SU-DHL-6 (cell line): Measurements from ENCODE around the gene SEMA6A.

Experiments
- H2AFZ ChIP-seq: fragments of 200-600 bp; sonication (generic); 2 replicates; pipeline ENCODE4 v1.6.1; 2014; ENCODE audit warnings: low read depth, mild to moderate bottlenecking, moderate library complexity, mixed read lengths, antibody characterized with exemption, low read length; ENCODE audit not compliant: severe bottlenecking
- H3F3A ChIP-seq: fragments of 200-600 bp; shearing (Covaris generic); 2 replicates; pipeline ENCODE4 v1.6.0; 2016; ENCODE audit warnings: antibody characterized with exemption, mild to moderate bottlenecking; ENCODE audit not compliant: insufficient read depth
- H3K27ac ChIP-seq: fragments of 200-600 bp; sonication (generic); 2 replicates; pipeline ENCODE4 v1.5.1; 2016; ENCODE audit warnings: low read depth, mild to moderate bottlenecking, low read length, moderate library complexity, mixed read lengths
- H3K27me3 ChIP-seq: fragments of 200-600 bp; sonication (generic), shearing (Covaris generic); 2 replicates; pipeline ENCODE4 v1.6.0; 2014; ENCODE audit warnings: mild to moderate bottlenecking, low read length
- H3K36me3 ChIP-seq: fragments of 200-600 bp; sonication (generic); 2 replicates; pipeline ENCODE4 v1.6.1; 2014; ENCODE audit warnings: mild to moderate bottlenecking, low read length, mixed read lengths
- H3K4me2 ChIP-seq: fragments of 300-600, 200-600 bp; shearing (Covaris generic), sonication (generic); 2 replicates; pipeline ENCODE4 v1.6.0; 2014; ENCODE audit warnings: low read length, low read depth, mild to moderate bottlenecking; ENCODE audit not compliant: poor library complexity, severe bottlenecking
- H3K4me3 ChIP-seq: fragments of 200-600 bp; sonication (generic); 2 replicates; pipeline ENCODE4 v1.5.1; 2014; ENCODE audit warnings: antibody characterized with exemption, low read length, mild to moderate bottlenecking, mixed read lengths; ENCODE audit not compliant: insufficient read depth, poor library complexity, severe bottlenecking
- H3K79me2 ChIP-seq: fragments of 200-600 bp; sonication (generic); 2 replicates; pipeline ENCODE4 v1.6.1; 2014; ENCODE audit warnings: mild to moderate bottlenecking, low read length, moderate library complexity; ENCODE audit not compliant: insufficient read depth
- H3K9ac ChIP-seq: fragments of 200-600 bp; sonication (generic); 2 replicates; pipeline ENCODE4 v1.7.0; 2014; ENCODE audit warnings: mild to moderate bottlenecking, low read length
- H3K9me2 ChIP-seq: fragments of 200-600 bp; sonication (generic); replicated peaks from 2 replicates; pipeline ENCODE4 v1.6.1; 2014; ENCODE audit warnings: low read length; ENCODE audit not compliant: insufficient read depth
- H3K9me3 ChIP-seq: fragments of 200-600 bp; sonication (generic); 2 replicates; pipeline ENCODE4 v1.6.1; 2014; ENCODE audit warnings: low read length, mixed read lengths; ENCODE audit not compliant: insufficient read depth
- H4K20me1 ChIP-seq: fragments of 200-600 bp; sonication (generic); 2 replicates; pipeline ENCODE4 v1.6.1; 2014; ENCODE audit warnings: low read depth, mild to moderate bottlenecking, antibody characterized with exemption, low read length, moderate library complexity, mixed read lengths
- EZH2phosphoT487 ChIP-seq: fragments of 200-600 bp; sonication (generic), shearing (Covaris generic); conservative IDR thresholded peaks from 2 replicates; pipeline ENCODE4 v1.6.1; 2018; ENCODE audit warnings: mild to moderate bottlenecking, antibody characterized with exemption, low read length, moderate library complexity, mixed read lengths
- TF ChIP-seq, protein P1 (sequence below): fragments of 200-600 bp; sonication (generic); IDR thresholded peaks from one replicate; pipeline ENCODE4 v1.5.1; 2017; ENCODE audit warnings: antibody characterized with exemption, mild to moderate bottlenecking, low read length, moderate library complexity; ENCODE audit not compliant: insufficient read depth, poor library complexity, severe bottlenecking

Gene SEMA6A

DNA sequence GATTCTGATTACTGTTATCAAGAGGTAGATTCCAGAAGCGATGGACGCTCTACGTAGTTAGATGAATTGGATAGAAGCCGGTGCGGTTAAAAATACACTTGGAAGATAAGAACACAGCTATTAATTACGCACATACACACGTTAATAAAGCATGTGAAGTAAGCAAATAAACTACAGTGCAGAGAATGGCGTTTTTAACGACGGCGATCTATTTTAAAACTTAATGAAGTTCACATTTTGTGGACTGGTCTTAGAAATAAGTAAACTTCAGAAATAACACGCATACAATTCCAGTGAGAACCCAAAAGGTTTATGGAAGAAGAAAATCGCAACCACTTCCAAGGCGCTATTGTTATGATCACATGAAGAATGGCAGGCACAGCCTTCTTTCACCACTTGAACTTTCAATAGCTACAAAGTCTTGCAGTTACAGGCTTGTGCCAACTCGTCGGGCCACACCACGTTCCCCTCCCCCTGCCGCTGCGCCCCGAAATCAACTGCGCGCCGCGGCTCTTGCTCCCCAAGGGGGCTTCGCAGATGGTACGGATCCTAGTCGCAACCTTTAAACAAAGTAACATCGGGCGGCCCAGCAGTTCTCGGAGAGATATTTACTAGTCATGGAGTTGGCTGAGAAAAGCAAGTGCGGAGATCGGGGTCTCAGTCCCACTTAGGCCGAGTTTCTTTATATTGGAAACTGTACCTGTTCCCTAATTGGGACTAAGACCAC lies 866 bp upstream of the SEMA6A start:
- H2AFZ ChIP-seq = no peak overlapping the region
- no peaks in the 10 kb centered on the region for H3K36me3 ChIP-seq
- H3K9ac ChIP-seq = no peak overlapping the region
- no peaks in the 10 kb centered on the region for H3K27me3 ChIP-seq
- H3K4me3 ChIP-seq = no peak overlapping the region
- peak overlapping the region; percentile 45 for H3K4me2 ChIP-seq
- H3F3A ChIP-seq = no peaks in the 10 kb centered on the region
- TF ChIP-seq, protein P1, sequence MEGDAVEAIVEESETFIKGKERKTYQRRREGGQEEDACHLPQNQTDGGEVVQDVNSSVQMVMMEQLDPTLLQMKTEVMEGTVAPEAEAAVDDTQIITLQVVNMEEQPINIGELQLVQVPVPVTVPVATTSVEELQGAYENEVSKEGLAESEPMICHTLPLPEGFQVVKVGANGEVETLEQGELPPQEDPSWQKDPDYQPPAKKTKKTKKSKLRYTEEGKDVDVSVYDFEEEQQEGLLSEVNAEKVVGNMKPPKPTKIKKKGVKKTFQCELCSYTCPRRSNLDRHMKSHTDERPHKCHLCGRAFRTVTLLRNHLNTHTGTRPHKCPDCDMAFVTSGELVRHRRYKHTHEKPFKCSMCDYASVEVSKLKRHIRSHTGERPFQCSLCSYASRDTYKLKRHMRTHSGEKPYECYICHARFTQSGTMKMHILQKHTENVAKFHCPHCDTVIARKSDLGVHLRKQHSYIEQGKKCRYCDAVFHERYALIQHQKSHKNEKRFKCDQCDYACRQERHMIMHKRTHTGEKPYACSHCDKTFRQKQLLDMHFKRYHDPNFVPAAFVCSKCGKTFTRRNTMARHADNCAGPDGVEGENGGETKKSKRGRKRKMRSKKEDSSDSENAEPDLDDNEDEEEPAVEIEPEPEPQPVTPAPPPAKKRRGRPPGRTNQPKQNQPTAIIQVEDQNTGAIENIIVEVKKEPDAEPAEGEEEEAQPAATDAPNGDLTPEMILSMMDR = no peak
- TF ChIP-seq EZH2phosphoT487 = no peak
- no peaks in the 10 kb centered on the region for H3K9me3 ChIP-seq
- H3K9me2 ChIP-seq = no peaks in the 10 kb centered on the region
- no peak overlapping the region for H3K27ac ChIP-seq
- no peaks in the 10 kb centered on the region for H4K20me1 ChIP-seq
- no peaks in the 10 kb centered on the region for H3K79me2 ChIP-seq

DNA sequence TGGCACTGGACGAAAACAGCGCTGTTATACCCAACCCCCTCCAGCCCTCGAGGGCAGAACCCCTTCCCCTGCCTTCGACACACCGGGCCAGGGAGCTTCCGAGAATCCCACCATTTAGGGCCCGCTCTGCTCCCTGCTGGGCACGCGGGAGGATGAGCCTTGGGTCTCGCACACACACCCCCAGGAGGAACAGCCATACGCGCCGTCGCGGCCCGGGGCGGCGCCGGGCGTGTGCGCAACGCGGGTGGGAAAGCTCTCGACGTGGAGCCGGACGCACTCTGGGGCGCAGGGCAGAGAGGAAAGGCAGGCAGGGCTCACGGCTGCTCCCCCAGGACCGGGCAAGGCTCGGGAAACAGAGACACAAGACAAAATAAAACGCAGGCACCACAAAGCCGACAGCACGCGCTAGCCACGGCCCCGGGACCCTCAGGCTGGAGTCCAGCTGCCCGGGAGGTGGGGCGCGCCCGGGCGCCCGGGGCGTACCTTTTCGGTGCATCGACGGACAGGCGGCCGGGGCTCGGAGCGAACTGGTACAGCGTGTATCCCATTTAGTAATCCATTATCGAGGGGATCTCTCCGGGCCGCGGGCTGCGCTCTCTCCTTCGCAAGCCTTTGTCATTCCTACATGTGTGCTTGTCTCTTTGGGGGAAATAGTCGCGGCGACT lies 789 bp downstream of the SEMA6A start:
- no peaks in the 10 kb centered on the region for H3K9me3 ChIP-seq
- H3K4me2 ChIP-seq = peak overlapping the region; percentile 45
- no peak overlapping the region for H3K9ac ChIP-seq
- no peaks in the 10 kb centered on the region for H3K9me2 ChIP-seq
- no peaks in the 10 kb centered on the region for H3K36me3 ChIP-seq
- no peak overlapping the region for H3K27ac ChIP-seq
- no peaks in the 10 kb centered on the region for H3K79me2 ChIP-seq
- no peaks in the 10 kb centered on the region for H4K20me1 ChIP-seq
- no peak overlapping the region for H2AFZ ChIP-seq
- H3F3A ChIP-seq = no peaks in the 10 kb centered on the region
- H3K27me3 ChIP-seq = no peaks in the 10 kb centered on the region
- TF ChIP-seq EZH2phosphoT487 = no peak
- TF ChIP-seq, protein P1 = no peak
- no peak overlapping the region for H3K4me3 ChIP-seq

DNA sequence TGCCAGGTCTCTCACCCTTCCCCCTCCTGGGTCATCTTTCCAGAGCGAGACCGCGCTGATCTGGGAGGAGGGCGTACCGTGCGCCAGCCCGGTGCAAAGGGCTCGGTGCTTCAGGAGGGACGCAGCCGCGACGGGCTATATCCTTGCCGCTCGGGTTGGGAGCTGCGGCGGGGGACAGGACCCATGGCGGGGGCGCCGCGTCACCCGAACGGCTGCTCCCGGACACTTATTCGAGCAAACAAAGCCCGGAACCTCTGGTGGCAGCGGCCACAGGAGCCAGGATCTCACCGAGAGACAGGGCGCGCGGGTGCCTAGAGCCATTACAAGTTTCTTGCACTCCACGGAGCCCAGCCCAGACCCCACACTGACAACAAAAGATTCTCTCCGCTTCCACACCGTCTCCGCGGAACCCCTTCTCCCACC lies 1.3 kb downstream of the SEMA6A start:
- TF ChIP-seq EZH2phosphoT487 = no peak
- TF ChIP-seq, protein P1 = no peak
- no peak overlapping the region for H3K4me3 ChIP-seq
- no peaks in the 10 kb centered on the region for H4K20me1 ChIP-seq
- no peaks in the 10 kb centered on the region for H3K36me3 ChIP-seq
- no peaks in the 10 kb centered on the region for H3K27me3 ChIP-seq
- H3K4me2 ChIP-seq = no peak overlapping the region
- H2AFZ ChIP-seq = no peak overlapping the region
- no peaks in the 10 kb centered on the region for H3K79me2 ChIP-seq
- H3K9ac ChIP-seq = no peak overlapping the region
- no peaks in the 10 kb centered on the region for H3K9me2 ChIP-seq
- H3K9me3 ChIP-seq = no peaks in the 10 kb centered on the region
- no peak overlapping the region for H3K27ac ChIP-seq
- no peaks in the 10 kb centered on the region for H3F3A ChIP-seq
